ENCODE measurements around the gene NBDY.
A peak's percentile ranks its signal among the peaks of the same experiment; 100 is the strongest.
"Not testable (repeated sequence)": the region's sequence is repeated elsewhere in the genome, so short reads cannot be mapped to it uniquely, and the experiment has no call there.

Gene NBDY

DNA sequence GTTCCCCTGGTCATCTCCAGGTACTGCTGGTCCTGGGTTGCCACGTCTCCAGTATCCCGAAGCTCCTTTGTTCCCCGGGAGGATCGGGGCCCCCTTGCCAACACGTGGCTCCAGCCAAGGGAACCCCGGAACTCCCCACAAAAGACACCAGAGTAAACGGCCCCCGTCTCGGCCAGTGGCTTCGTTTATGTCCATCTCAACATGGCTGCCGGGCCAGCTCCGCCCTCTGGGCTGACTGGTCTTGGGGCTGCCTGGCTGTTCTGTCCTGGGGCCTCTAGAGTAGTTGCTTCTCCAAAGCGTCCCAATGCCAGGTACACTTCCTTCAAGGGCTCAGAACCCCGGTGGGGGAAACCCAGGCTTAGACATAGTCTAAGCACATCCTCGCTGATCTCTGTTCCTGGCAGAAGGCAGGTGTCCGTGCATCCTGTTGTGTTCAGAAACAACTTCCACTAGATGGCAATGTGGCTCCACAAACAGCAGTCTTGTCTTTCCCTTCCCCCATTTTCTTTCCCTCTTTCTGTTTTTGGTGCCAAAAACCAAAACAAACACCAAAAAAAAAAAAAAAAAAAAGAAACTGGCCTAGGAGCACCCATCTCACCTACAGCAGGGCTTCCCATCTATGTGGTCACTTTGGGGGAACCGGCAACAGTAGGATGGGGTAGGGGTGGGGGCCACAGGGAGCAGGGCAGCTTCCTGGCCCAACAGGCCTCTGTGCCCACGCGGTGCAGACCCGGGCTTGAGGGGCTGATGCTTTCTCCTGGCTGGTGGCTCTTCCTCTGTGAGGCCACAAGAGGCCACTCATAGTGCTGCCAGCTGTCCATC lies 35.3 kb downstream of the NBDY start:
- peak; percentile 76 for DNase-seq (ENCODE audit: low spot score)

DNA sequence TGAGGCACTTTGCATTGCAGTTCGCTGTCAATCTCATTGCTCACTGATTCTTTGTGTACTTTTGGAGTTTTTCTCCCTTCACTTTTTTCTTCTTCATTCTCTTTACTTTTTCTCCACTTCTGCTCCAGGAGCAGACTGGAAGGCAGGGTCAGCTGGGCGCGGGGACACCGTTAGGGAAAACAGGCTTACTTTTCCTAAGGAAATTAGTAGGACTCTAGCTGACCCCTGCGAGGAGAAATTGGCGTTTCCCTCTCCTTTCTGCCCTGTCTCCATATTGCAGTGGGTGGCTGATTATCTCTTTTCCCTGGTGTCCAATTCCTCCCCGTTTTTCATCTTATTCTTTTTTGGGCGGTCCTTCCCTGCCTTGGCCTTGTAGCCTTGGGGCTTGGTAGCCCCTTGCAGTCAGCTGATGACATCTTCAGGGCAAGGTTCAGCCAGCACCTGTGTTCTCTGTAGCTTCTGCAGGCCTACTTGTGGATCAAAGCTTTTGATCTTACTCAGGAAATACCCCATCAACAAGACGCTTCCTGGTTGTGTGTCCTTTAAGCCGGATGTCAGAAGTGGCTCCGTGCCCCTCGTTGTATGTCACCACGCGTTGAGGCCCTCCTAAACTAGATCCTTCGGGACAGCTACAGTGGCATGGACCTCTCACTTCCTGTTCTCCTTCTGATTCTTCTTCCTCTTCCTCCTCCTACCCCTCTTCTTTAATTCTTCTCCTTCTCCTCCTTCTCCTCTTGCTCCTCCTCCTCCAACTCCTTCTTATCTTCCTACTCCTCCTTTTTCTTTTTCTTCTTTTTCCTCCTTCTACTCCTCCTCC lies 36.1 kb downstream of the NBDY start:
- no peak for DNase-seq (ENCODE audit: low spot score)

DNA sequence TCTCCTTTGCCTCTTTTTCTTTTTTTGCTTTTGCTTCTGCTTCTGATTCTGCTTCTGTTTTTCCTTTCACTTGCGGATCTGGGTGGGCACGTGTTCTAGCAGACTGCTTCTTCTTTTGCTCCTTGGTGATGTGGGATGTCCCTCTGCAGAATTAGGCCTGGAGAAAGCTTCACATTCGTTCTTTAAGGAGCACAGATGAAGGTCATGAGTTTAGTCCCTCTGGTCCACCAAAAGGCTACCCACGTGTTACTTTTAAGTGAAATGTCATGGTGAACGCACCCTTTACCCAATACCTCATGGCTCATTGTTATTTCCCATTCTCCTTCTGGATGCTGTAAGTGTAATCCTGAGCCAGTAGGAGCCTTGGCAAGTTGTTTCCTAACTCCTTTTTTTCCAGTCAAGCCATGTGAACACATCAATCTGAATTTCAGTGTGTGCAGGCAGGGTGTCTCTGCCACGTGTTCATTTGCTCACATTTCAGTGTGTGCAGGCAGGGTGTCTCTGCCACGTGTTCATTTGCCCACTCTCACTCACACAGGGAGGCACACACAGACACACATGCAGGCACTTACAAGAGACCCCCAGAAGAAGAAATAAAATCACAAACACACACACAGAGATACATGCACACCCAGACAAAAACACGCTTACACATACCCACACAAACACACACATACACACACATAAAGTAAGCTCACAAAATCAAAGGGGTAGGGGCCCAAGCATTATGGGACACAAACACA lies 36.9 kb downstream of the NBDY start:
- DNase-seq (ENCODE audit: low spot score): no peak

DNA sequence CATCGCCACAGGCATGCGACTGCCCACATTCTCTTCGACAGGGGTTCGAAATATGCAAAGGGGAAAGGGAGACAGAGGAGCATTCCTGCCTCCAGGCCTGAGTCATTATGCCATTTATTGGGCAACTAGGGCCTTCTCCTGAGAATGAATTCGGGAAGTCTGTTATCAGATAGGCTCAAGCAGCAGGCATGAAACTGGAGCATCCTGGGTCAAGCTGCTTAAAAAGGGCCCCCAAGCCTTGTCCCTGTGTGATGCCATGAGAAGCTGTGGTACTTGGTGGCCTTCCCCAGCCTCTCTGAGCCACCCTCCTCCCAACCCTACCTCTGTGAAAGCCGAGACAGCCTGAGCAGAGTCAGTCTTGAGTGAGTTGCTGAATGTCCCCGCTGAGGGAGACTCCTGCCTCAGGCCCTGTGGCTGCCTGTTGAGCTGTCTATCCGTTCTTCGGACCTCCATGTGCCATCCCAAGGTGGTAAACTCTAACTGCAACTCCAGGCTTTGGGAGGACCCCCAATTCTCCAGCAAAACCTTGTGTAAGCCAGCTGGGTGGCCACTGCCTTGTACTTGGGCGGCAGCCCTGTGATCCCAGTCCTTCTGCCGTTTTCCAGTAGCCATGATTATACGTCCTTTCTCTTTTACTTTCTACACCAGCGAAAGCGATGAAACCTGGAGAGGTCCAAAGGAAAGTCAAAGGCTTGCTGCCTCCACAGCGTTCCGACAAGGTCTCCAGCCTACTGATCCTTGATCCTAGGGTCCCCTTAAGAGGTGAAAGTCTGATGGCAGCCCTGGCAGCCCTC lies 37.7 kb downstream of the NBDY start:
- DNase-seq (ENCODE audit: low spot score): peak; percentile 41

DNA sequence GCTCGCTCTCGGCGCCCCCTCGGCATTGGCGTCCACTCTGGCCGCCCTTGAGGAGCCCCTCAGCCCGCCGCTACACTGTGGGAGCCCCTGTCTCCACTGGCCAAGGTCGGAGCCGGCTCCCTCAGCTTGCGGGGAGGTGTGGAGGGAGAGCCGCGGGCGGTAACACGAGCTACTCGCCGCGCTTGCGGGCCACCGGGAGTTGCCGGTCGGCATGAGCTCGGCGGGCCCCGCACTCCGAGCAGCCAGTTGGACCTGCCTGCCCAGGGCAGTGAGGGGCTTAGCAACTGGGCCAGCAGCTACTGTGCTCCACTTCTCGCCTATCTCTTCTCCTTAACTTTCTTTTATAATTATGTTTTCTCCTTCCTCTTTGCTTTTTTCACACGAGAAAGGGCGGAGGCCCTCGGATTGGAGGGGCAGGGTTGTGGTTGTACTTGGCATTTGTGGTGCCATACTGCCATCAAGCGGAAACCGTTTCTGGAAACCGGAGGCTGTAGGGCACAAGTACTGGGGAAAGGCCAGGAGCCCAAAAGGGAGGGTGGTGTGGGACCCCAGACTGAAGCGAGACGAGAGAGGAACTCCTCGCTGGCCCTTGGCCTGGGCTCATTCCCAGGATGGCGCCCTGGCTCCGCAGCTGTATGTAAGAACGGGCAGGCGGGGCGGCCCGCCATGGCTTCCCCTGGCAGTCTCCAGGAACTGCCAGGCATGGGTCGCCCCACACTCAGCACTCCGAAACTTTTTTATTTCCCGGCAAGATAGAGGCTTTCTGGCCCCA lies 38.5 kb downstream of the NBDY start:
- not testable (repeated sequence) for DNase-seq (ENCODE audit: low spot score)

DNA sequence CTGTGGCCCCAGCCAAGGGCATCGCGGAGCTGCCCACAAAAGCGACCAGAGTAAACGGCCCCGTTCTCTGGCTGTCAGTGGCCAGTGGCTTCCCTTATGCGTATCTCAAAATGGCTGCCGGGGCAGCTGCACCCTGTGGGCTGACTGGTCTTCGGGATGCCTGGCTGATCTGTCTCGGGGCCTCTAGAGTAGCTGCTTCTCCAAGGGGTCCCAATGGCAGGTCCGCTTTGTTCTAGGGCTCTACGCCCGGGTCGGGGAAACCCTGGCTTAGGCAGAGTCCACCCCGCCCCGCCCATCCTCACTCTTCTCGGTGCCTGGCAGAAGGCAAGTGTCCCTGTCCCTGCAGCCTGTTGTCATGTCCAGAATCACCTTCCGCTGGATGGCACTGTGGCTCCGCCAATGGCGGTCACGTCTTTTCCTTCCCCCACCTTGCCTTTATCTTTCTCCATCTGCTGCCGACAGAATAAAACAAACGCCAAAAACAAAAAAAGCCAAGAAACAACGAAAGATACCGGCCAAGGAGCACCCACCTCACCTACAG lies 39.1 kb downstream of the NBDY start:
- not testable (repeated sequence) for DNase-seq (ENCODE audit: low spot score)

DNA sequence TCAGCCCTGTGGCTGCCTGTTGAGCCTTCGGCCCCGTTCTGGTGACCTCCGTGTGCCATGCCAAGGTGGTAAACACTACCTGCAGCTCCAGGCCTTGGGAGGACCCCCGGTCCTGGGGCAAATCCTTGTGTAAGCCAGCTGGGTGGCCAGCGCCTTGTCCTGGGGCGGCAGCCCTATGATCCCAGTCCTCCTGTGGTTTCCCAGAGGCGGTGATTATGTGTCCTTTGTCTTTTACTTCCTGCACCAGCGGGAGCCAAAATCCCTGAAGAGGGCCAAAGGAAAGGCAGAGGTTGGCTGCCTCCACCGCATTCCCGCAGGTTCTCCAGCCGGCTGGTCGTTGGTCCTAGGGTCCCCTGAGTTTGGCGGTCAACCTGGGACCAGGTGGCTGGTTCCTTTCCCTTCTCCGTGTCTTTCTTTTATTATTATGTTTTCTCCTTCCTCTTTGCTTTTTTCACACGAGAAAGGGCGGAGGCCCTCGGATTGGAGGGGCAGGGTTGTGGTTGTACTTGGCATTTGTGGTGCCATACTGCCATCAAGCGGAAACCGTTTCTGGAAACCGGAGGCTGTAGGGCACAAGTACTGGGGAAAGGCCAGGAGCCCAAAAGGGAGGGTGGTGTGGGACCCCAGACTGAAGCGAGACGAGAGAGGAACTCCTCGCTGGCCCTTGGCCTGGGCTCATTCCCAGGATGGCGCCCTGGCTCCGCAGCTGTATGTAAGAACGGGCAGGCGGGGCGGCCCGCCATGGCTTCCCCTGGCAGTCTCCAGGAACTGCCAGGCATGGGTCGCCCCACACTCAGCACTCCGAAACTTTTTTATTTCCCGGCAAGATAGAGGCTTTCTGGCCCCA lies 43.9 kb downstream of the NBDY start:
- not testable (repeated sequence) for DNase-seq (ENCODE audit: low spot score)

DNA sequence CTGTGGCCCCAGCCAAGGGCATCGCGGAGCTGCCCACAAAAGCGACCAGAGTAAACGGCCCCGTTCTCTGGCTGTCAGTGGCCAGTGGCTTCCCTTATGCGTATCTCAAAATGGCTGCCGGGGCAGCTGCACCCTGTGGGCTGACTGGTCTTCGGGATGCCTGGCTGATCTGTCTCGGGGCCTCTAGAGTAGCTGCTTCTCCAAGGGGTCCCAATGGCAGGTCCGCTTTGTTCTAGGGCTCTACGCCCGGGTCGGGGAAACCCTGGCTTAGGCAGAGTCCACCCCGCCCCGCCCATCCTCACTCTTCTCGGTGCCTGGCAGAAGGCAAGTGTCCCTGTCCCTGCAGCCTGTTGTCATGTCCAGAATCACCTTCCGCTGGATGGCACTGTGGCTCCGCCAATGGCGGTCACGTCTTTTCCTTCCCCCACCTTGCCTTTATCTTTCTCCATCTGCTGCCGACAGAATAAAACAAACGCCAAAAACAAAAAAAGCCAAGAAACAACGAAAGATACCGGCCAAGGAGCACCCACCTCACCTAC lies 44.5 kb downstream of the NBDY start:
- not testable (repeated sequence) for DNase-seq (ENCODE audit: low spot score)

DNA sequence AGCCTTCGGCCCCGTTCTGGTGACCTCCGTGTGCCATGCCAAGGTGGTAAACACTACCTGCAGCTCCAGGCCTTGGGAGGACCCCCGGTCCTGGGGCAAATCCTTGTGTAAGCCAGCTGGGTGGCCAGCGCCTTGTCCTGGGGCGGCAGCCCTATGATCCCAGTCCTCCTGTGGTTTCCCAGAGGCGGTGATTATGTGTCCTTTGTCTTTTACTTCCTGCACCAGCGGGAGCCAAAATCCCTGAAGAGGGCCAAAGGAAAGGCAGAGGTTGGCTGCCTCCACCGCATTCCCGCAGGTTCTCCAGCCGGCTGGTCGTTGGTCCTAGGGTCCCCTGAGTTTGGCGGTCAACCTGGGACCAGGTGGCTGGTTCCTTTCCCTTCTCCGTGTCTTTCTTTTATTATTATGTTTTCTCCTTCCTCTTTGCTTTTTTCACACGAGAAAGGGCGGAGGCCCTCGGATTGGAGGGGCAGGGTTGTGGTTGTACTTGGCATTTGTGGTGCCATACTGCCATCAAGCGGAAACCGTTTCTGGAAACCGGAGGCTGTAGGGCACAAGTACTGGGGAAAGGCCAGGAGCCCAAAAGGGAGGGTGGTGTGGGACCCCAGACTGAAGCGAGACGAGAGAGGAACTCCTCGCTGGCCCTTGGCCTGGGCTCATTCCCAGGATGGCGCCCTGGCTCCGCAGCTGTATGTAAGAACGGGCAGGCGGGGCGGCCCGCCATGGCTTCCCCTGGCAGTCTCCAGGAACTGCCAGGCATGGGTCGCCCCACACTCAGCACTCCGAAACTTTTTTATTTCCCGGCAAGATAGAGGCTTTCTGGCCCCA lies 49.3 kb downstream of the NBDY start:
- DNase-seq (ENCODE audit: low spot score): not testable (repeated sequence)

DNA sequence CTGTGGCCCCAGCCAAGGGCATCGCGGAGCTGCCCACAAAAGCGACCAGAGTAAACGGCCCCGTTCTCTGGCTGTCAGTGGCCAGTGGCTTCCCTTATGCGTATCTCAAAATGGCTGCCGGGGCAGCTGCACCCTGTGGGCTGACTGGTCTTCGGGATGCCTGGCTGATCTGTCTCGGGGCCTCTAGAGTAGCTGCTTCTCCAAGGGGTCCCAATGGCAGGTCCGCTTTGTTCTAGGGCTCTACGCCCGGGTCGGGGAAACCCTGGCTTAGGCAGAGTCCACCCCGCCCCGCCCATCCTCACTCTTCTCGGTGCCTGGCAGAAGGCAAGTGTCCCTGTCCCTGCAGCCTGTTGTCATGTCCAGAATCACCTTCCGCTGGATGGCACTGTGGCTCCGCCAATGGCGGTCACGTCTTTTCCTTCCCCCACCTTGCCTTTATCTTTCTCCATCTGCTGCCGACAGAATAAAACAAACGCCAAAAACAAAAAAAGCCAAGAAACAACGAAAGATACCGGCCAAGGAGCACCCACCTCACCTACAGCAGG lies 50.0 kb downstream of the NBDY start:
- not testable (repeated sequence) for DNase-seq (ENCODE audit: low spot score)

DNA sequence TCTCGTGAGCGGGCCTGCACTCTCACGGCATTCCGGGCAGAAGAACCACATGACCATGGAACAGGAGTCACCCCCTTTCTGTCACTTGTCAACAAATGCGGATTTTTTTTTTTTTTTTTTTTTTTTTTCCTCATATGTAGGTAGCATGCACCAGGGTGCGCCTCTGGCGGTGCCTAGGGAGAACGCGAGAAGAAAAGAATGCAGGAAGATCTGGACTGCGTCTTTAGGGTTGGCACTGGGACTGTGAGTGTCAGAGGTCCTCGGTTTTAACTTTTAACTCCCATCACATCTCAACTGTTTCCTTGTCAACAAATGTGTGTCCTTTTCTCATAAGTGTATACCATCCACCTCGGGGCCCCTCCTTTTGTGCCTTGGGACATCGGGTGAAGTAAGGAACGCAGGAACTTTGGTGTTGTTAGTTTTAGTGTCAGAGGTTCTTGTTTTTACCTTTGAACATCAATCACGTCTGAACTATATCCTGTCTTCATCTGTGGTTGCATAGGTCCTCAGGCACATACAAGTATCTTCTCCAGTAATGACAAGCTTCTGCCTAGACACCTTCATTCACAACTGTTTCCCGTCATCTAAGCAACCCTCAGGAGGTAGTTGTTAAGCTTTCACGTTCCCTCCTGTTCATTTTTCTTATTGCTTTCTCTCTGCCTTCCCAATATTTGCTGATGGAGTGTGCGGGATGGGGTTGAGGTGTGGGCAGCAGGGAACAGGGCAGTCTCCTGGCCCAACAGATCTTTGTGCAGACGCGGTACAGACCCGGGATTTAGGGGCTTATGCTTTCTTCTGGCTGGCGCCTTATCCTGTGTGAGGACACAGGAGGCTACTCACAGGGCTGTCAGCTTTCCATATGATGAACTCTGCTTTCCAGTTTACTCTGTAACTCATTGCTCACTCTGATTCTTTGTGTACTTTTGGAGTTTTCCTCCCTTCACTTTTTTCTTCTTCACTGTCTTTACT lies 51.9 kb downstream of the NBDY start:
- not testable (repeated sequence) for DNase-seq (ENCODE audit: low spot score)

DNA sequence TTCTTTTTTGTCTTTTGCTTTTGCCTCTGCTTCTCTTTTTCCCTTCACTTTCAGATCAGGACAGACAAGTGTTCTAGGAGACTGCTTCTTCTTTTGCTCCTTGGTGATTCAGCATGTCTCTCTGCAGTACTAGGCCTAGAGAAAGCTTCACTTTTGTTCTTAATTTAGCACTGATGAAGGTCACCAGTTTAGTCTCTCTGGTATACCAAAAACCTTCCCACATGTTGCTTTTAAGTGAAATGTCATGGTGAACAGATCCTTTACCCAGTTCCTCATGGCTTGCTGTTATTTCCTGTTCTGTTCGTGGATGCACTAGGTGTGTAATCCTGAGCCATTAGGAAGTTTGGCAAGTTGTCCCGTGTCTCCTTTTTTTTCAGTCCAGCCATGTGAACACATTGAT lies 53.3 kb downstream of the NBDY start:
- no peak for DNase-seq (ENCODE audit: low spot score)

DNA sequence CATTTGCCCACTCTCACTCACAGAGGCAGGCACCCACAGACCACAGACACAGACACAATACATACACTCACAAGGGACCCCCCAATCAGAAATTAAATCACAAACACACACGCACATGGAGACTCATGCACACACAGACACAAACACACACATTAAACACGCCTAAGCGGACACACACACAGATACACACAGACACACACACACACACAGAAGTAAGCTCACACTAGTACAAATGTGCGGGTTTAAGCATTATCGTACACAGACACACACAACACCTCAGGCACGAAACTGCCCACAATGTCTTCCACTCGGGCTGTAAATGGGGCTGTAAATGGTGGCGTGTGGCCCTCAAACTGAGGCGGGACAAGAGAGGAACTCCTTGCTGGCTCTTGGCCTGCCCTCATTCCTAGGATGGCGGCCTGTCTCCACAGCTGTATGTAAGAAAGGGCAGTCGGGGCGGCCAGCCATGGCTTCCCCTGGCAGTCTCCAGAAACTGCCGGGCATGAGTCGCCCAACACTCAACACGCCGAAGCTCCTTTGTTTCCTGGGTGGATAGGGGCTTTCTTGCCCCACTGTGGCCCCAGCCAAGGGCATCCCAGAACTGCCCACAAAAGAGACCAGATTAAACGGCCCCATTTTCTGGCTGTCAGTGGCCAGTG lies 53.9 kb downstream of the NBDY start:
- no peak for DNase-seq (ENCODE audit: low spot score)

DNA sequence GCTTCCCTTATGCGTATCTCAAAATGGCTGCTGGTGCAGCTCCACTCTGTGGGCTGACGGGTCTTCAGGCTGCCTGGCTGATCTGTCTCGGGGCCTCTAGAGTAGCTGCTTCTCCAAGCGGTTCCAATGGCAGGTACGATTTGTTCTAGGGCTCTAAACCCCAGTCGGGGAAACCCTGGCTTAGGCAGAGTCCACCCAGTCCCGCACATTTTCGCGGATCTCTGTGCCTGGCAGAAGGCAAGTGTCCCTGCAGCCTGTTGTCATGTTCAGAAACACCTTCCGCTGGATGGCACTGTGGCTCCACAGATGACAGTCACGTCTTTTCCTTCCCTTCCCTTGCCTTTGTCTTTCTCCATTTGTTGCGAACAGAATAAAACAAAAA lies 54.4 kb downstream of the NBDY start:
- peak; percentile 41 for DNase-seq (ENCODE audit: low spot score)

DNA sequence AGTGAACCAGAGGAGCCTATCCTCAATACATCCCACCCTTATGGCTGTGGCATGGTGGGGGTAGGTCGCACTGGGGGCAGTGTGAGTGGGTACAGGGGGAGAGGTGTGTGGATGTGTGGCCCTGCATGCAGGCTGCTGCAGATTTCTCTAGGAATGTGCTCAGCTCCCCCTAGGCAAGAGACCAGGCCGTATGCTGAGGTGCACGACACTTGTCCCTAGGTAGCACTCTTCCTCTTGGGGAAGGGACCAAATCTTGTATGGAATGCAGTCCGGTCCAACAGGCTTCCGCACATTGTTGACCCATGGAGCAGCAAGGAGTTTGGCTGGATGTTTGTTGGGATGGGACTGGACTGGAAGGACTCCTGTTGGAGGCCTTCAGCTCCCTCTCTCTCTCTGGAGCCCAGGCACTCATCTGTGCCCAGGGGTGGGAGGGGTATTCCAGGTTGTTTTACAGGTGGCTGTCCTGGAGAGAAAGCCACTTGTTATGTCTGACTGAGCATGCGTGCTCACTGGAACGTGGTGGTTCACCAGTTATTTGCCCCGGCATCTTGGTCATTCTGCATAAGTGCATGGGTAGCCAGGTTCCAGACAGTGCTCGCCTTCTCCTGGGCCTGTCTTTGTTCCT lies 55.1 kb downstream of the NBDY start:
- no peak for DNase-seq (ENCODE audit: low spot score)

DNA sequence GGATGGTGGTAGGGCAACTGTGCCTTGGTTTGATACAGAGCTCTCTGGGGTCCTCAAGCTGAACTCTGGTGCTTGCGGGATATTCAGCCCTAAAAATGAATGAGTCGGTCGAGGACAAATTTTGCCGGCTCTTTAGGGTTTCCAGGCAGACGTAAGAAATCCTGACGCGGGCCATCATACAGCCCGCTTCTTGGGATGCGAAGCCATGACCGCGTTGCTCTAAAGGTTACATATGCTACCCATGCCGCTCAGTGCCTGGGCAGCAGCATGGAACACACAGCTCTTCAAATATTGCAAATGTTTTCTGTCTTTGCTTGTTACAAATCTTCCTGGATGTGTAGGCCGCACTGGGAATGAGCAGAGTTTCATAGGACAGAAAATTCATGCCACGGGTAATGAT lies 55.6 kb downstream of the NBDY start:
- DNase-seq (ENCODE audit: low spot score): no peak
